K562 (cell line): ENCODE results near the gene AMIGO3. TPM values are rescaled to one million over a fixed set of nuclear protein-coding genes. Genes with fewer than 3 reads are reported as not detected.

Experiments used
- ATAC-seq: fragments of 200-7000 bp; cut with Tn5 transposase; 3 replicates; pipeline ENCODE4 v1.9.1; 2020; ENCODE audit warnings: moderate library complexity
- BruUV-seq: library from RNA; stranded (reverse); fragments of 400-500 nt; replicated peaks from 2 replicates; lab custom pipeline; 2021; lab: Mats Ljungman, UMichigan
- CTCF ChIA-PET: fragments of 300-600 bp; formaldehyde crosslinking; extraction: SDS; loops from one replicate; lab custom pipeline; 2021; ENCODE audit warnings: low intra/inter-chr PET ratio; lab: Yijun Ruan, JAX
- POLR2A ChIA-PET: fragments of 300-600, 350-650 bp; sonication (Branson Sonifier 250); formaldehyde crosslinking; extraction: SDS; loops from one replicate; lab custom pipeline; 2021; ENCODE audit warnings: antibody characterized with exemption, inconsistent platforms; lab: Yijun Ruan, JAX
- DNase-seq, 4 experiments: peaks; one replicate each; pipeline versions ENCODE4 v3.0.0 to v3.0.0-alpha.2; 2011 to 2018; ENCODE audit warnings: low spot score in 3 of 4, mixed read lengths in 3 of 4; ENCODE audit errors: extremely low read depth in 1 of 4
- FAIRE-seq: peaks from 2 replicates; lab custom pipeline; 2011; peaks lifted over from hg19 to GRCh38; lab: Jason Lieb, UNC
- H2AFZ ChIP-seq: 2 replicates; pipeline ENCODE4 v1.6.0; 2011; ENCODE audit warnings: low read depth, low read length, control low read depth, inconsistent platforms
- H3K27ac ChIP-seq: fragments of 200-600 bp; 3 replicates; pipeline ENCODE4 v1.8.0; 2011; ENCODE audit warnings: low read depth, mild to moderate bottlenecking, control low read depth, inconsistent platforms, low read length, moderate library complexity, mixed read lengths; ENCODE audit errors: extremely low read depth
- H3K27me3 ChIP-seq, 2 experiments: fragments of 300-600 bp in 1 of 2; 2 replicates in 1 of 2; 3 replicates in 1 of 2; pipeline versions ENCODE4 v1.6.0 to v1.8.0; 2011; ENCODE audit warnings: inconsistent platforms in 2 of 2, low read length in 2 of 2, mild to moderate bottlenecking in 1 of 2, mixed read lengths in 1 of 2, moderate library complexity in 1 of 2; ENCODE audit not compliant: control insufficient read depth in 2 of 2, insufficient read depth in 2 of 2
- H3K36me3 ChIP-seq: fragments of 300-600 bp; 3 replicates; pipeline ENCODE4 v1.8.0; 2011; ENCODE audit warnings: mild to moderate bottlenecking, low read length, inconsistent platforms; ENCODE audit not compliant: control insufficient read depth, insufficient read depth
- H3K4me1 ChIP-seq, 2 experiments: fragments of 200-600 bp in 1 of 2; replicated peaks in 1 of 2; 2 replicates in 1 of 2; 3 replicates in 1 of 2; pipeline versions ENCODE4 v1.5.1 to v1.8.0; 2011; ENCODE audit warnings: inconsistent platforms in 2 of 2, low read length in 2 of 2, mild to moderate bottlenecking in 1 of 2, mixed read lengths in 1 of 2, moderate library complexity in 1 of 2; ENCODE audit not compliant: control insufficient read depth in 2 of 2, insufficient read depth in 2 of 2
- H3K4me2 ChIP-seq: 2 replicates; pipeline ENCODE4 v1.6.1; 2011; ENCODE audit warnings: low read length, control low read depth, inconsistent platforms, mixed read lengths; ENCODE audit not compliant: insufficient read depth
- H3K4me3 ChIP-seq: fragments of 200-600 bp; sonication (generic), shearing (Covaris generic); 2 replicates; pipeline ENCODE4 v1.5.1; 2016; ENCODE audit warnings: control low read depth, inconsistent platforms
- H3K79me2 ChIP-seq: fragments of 200-600 bp; 3 replicates; pipeline ENCODE4 v1.8.0; 2011; ENCODE audit warnings: low read length, inconsistent platforms; ENCODE audit not compliant: control insufficient read depth, insufficient read depth
- H3K9ac ChIP-seq, 2 experiments: 2 replicates each; pipeline versions ENCODE4 v1.6.0 to v1.6.1; 2011; ENCODE audit warnings: low read depth in 2 of 2, low read length in 2 of 2, control low read depth in 1 of 2, inconsistent platforms in 1 of 2, mild to moderate bottlenecking in 1 of 2, mixed read lengths in 1 of 2; ENCODE audit not compliant: insufficient read depth in 1 of 2
- H3K9me1 ChIP-seq: one replicate; pipeline ENCODE4 v1.6.0; 2011; ENCODE audit warnings: inconsistent platforms, mild to moderate bottlenecking, low read length, moderate library complexity; ENCODE audit not compliant: control insufficient read depth, insufficient read depth
- H3K9me3 ChIP-seq: replicated peaks from 2 replicates; pipeline ENCODE4 v1.5.1; 2011; ENCODE audit warnings: low read depth, low read length, inconsistent platforms; ENCODE audit not compliant: control insufficient read depth, insufficient read depth
- H4K20me1 ChIP-seq: replicated peaks from 2 replicates; pipeline ENCODE4 v1.6.1; 2011; ENCODE audit warnings: low read length, inconsistent platforms, mixed read lengths; ENCODE audit not compliant: control insufficient read depth, insufficient read depth
- ELF1 ChIP-seq: fragments of 200-800 bp; sonication (Bioruptor generic); IDR thresholded peaks from 2 replicates; pipeline ENCODE4 v1.6.1; 2016; ENCODE audit warnings: missing genetic modification characterization, missing compliant biosample characterization
- ETV1 ChIP-seq: fragments of 450-650 bp; conservative IDR thresholded peaks from 2 replicates; pipeline ENCODE4 v1.6.1; 2016; ENCODE audit warnings: missing genetic modification characterization, control low read depth, low read depth, missing compliant biosample characterization
- FOXK1 ChIP-seq: sonication (generic); formaldehyde crosslinking; IDR thresholded peaks from 2 replicates; pipeline ENCODE4 v1.8.0; 2022; ENCODE audit warnings: missing genetic modification reagents, mild to moderate bottlenecking, borderline replicate concordance
- GABPB1 ChIP-seq: sonication (generic); formaldehyde crosslinking; IDR thresholded peaks from 2 replicates; pipeline ENCODE4 v1.8.0; 2022; ENCODE audit warnings: mild to moderate bottlenecking, missing genetic modification reagents
- GATAD2A ChIP-seq: fragments of 450-650 bp; IDR thresholded peaks from 2 replicates; pipeline ENCODE4 v1.6.1; 2017
- LARP7 ChIP-seq: fragments of 450-650 bp; IDR thresholded peaks from 2 replicates; pipeline ENCODE4 v1.6.1; 2016
- PHF21A ChIP-seq: fragments of 450-650 bp; IDR thresholded peaks from 2 replicates; pipeline ENCODE4 v1.6.1; 2017; ENCODE audit warnings: low read depth, borderline replicate concordance
- PPARD ChIP-seq: fragments of 250-450 bp; sonication (Bioruptor Pico); IDR thresholded peaks from 2 replicates; pipeline ENCODE4 v1.8.0; 2022; ENCODE audit warnings: inconsistent platforms, mild to moderate bottlenecking, moderate library complexity
- RFX1 ChIP-seq: fragments of 450-650 bp; IDR thresholded peaks from 2 replicates; pipeline ENCODE4 v1.6.1; 2016; ENCODE audit warnings: mild to moderate bottlenecking, moderate library complexity
- SMARCA4 ChIP-seq: fragments of 450-650 bp; IDR thresholded peaks from 2 replicates; pipeline ENCODE4 v1.6.1; 2016
- ZFPM2 ChIP-seq: fragments of 250-450 bp; sonication (Bioruptor Pico); IDR thresholded peaks from 2 replicates; pipeline ENCODE4 v1.5.1; 2022; ENCODE audit warnings: mild to moderate bottlenecking
- ZNF507 ChIP-seq: conservative IDR thresholded peaks from 2 replicates; pipeline ENCODE4 v1.6.1; 2017; ENCODE audit warnings: missing genetic modification characterization, missing compliant biosample characterization
- ZNF57 ChIP-seq: fragments of 450-650 bp; formaldehyde crosslinking; IDR thresholded peaks from 2 replicates; pipeline ENCODE4 v1.4.0; 2020; ENCODE audit warnings: mild to moderate bottlenecking, moderate library complexity
- WGBS: fragments of 100-300 bp; shearing (Covaris generic); methylation state at CpG from one replicate; pipeline ENCODE4 v1.1.6; 2016; ENCODE audit warnings: low coverage, mixed read lengths; ENCODE audit not compliant: insufficient coverage; ENCODE audit errors: missing lambda C conversion rate; 5-methylcytosine and 5-hydroxymethylcytosine counted together
- in situ Hi-C: fragments of 300-500 bp; cut with MboI; formaldehyde crosslinking; loops from 4 replicates; pipeline ENCODE4 v1.15.0; 2018; ENCODE audit warnings: inconsistent platforms, mixed read lengths
- intact Hi-C: fragments of 100-400 bp; cut with micrococcal nuclease; formaldehyde crosslinking; loops from 2 replicates; pipeline ENCODE4 v1.14.2; 2022
- polyA plus RNA-seq, 8 experiments: library from polyadenylated mRNA; depleted of rRNA in 4 of 8; stranded (reverse) in 5 of 8; unstranded in 3 of 8; fragments of >200 nt; fragmentation: Nextera tagmentation in 2 of 8; fragmentation: Illumina TruSeq in 1 of 8; extraction: Ambion mirVana in 2 of 8; extraction: Trizol in 1 of 8; gene quantifications; 2 replicates each; pipeline versions ENCODE4 v1.2.1 to v1.2.3, GENCODE V29; 2011 to 2014; ENCODE audit warnings: inconsistent platforms in 1 of 8, missing spikeins in 1 of 8
- total RNA-seq, 7 experiments: library from RNA; depleted of rRNA in 6 of 7; stranded (reverse); fragments of >200 nt in 6 of 7; fragmentation: Illumina TruSeq in 2 of 7; extraction: Trizol in 2 of 7; gene quantifications; 2 replicates each; pipeline versions ENCODE4 v1.2.1 to v1.2.3, GENCODE V29; 2011 to 2021; ENCODE audit warnings: low replicate concordance in 1 of 7
- TF ChIP-seq, protein P1 (sequence below): fragments of 250-450 bp; sonication (Bioruptor Pico); IDR thresholded peaks from 2 replicates; pipeline ENCODE4 v1.4.0; 2020; ENCODE audit warnings: mild to moderate bottlenecking, moderate library complexity, borderline replicate concordance
- TF ChIP-seq, protein P2 (sequence below): sonication (generic); formaldehyde crosslinking; IDR thresholded peaks from 2 replicates; pipeline ENCODE4 v1.8.0; 2023; ENCODE audit warnings: mild to moderate bottlenecking, missing genetic modification reagents
- TF ChIP-seq, protein P3 (sequence below): sonication (generic); formaldehyde crosslinking; IDR thresholded peaks from 2 replicates; pipeline ENCODE4 v1.8.1; 2022; ENCODE audit warnings: missing genetic modification reagents

The AMIGO3 gene
- total and polyA plus RNA-seq, 9 of the 15 experiments (the other 6 are each of a cell fraction or from before 2014, with no cell fraction given): 0.13 to 2.8 (median 0.44) TPM; not detected in 4

DNA sequence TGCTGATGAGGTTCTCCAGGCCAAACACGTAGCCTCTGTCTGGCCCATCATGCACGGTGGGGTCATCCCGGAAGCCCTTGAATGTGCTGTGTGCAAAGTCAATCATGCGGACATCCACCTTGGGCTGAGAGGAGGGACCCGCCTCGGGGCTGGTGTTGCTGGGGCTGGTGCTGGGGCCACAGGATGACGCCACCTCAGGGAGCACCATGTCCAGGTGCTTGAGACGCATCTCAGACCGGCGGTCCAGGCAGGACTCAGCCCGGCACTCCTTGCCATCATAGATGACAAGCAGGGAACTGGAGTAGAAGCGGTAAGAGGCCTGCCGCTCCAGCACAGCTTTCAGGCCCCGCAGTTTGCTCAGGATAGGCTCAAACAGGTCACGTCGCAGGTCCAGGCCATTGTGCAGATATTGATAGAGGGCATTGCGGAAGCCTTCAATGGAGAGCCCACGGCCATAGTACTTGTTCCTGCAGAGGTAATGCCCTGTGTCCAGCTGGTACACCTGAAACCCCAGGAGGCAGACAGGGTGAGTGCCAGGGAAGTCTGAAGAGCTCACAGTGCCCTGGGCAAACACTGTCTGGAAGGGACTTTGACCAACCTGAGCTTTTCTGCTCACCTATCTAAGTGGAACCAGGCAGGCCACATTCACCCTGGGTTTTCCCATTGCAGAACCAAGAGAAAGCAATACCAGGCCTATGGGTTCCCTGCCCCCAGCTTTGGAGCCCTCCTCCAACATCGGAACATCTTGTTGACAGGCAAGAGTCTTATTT, 7.9 kb upstream of the AMIGO3 start:
- H3K9me1 ChIP-seq: no peaks in the 10 kb centered on the region
- H3K79me2 ChIP-seq: peaks cover 12% of the 10 kb centered on the region
- H3K4me1 ChIP-seq: peaks cover 2 to 25% of the 10 kb centered on the region in 2 experiments; a peak in 4 of 5 replicates
- H4K20me1 ChIP-seq: 0 out of 2 replicates have a peak, but pooled peaks cover 3% of the 10 kb centered on the region
- H3K9ac ChIP-seq: peak overlapping the region in 1 of 2 experiments; percentile 45; a peak in 1 of 4 replicates
- no peak overlapping the region for H3K27ac ChIP-seq
- H2AFZ ChIP-seq: no peak overlapping the region
- in situ Hi-C loops: no loop called here
- no peak for DNase-seq
- no peak overlapping the region for H3K4me2 ChIP-seq
- H3K4me3 ChIP-seq: no peak overlapping the region
- no peaks in the 10 kb centered on the region for H3K27me3 ChIP-seq
- ChIA-PET CTCF (no interaction called here), POLR2A (interaction anchor here (1.3 to 1.4 kb wide), 3 partner anchors 8 to 59 kb away, joined by 3 to 5 read pairs (median 3); partner anchors contain the start of gene IP6K1)
- H3K36me3 ChIP-seq: peaks cover 62% of the 10 kb centered on the region; the same call in 2 of the 3 replicates
- ATAC-seq: no peak
- no TSS peak for BruUV-seq
- intact Hi-C loops: no loop called here
- H3K9me3 ChIP-seq: no peaks in the 10 kb centered on the region
- 83% methylated on average over 14 of the region's 19 CpGs for WGBS
- no peak for FAIRE-seq
- no peak for TF ChIP-seq ELF1 (tag)
- TF ChIP-seq ETV1 (tag): no peak
- no peak for TF ChIP-seq PHF21A
- TF ChIP-seq, protein P1, sequence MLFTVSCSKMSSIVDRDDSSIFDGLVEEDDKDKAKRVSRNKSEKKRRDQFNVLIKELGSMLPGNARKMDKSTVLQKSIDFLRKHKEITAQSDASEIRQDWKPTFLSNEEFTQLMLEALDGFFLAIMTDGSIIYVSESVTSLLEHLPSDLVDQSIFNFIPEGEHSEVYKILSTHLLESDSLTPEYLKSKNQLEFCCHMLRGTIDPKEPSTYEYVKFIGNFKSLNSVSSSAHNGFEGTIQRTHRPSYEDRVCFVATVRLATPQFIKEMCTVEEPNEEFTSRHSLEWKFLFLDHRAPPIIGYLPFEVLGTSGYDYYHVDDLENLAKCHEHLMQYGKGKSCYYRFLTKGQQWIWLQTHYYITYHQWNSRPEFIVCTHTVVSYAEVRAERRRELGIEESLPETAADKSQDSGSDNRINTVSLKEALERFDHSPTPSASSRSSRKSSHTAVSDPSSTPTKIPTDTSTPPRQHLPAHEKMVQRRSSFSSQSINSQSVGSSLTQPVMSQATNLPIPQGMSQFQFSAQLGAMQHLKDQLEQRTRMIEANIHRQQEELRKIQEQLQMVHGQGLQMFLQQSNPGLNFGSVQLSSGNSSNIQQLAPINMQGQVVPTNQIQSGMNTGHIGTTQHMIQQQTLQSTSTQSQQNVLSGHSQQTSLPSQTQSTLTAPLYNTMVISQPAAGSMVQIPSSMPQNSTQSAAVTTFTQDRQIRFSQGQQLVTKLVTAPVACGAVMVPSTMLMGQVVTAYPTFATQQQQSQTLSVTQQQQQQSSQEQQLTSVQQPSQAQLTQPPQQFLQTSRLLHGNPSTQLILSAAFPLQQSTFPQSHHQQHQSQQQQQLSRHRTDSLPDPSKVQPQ (CRISPR knock-in tag): no peak
- no peak for TF ChIP-seq SMARCA4
- TF ChIP-seq LARP7: no peak
- no peak for TF ChIP-seq GABPB1 (CRISPR knock-in tag)
- no peak for TF ChIP-seq ZFPM2 (CRISPR knock-in tag)
- no peak for TF ChIP-seq RFX1
- TF ChIP-seq ZNF57 (CRISPR knock-in tag): no peak
- TF ChIP-seq FOXK1 (CRISPR knock-in tag): no peak
- TF ChIP-seq, protein P2, sequence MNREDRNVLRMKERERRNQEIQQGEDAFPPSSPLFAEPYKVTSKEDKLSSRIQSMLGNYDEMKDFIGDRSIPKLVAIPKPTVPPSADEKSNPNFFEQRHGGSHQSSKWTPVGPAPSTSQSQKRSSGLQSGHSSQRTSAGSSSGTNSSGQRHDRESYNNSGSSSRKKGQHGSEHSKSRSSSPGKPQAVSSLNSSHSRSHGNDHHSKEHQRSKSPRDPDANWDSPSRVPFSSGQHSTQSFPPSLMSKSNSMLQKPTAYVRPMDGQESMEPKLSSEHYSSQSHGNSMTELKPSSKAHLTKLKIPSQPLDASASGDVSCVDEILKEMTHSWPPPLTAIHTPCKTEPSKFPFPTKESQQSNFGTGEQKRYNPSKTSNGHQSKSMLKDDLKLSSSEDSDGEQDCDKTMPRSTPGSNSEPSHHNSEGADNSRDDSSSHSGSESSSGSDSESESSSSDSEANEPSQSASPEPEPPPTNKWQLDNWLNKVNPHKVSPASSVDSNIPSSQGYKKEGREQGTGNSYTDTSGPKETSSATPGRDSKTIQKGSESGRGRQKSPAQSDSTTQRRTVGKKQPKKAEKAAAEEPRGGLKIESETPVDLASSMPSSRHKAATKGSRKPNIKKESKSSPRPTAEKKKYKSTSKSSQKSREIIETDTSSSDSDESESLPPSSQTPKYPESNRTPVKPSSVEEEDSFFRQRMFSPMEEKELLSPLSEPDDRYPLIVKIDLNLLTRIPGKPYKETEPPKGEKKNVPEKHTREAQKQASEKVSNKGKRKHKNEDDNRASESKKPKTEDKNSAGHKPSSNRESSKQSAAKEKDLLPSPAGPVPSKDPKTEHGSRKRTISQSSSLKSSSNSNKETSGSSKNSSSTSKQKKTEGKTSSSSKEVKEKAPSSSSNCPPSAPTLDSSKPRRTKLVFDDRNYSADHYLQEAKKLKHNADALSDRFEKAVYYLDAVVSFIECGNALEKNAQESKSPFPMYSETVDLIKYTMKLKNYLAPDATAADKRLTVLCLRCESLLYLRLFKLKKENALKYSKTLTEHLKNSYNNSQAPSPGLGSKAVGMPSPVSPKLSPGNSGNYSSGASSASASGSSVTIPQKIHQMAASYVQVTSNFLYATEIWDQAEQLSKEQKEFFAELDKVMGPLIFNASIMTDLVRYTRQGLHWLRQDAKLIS: no peak
- no peak for TF ChIP-seq PPARD (CRISPR knock-in tag)
- no peak for TF ChIP-seq ZNF507 (tag)
- TF ChIP-seq GATAD2A: no peak
- TF ChIP-seq, protein P3, sequence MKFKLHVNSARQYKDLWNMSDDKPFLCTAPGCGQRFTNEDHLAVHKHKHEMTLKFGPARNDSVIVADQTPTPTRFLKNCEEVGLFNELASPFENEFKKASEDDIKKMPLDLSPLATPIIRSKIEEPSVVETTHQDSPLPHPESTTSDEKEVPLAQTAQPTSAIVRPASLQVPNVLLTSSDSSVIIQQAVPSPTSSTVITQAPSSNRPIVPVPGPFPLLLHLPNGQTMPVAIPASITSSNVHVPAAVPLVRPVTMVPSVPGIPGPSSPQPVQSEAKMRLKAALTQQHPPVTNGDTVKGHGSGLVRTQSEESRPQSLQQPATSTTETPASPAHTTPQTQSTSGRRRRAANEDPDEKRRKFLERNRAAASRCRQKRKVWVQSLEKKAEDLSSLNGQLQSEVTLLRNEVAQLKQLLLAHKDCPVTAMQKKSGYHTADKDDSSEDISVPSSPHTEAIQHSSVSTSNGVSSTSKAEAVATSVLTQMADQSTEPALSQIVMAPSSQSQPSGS (CRISPR knock-in tag): no peak
